HepG2 (cell line): Measurements from ENCODE around the gene GRHPR. TPM values are rescaled to one million over a fixed set of nuclear protein-coding genes. Genes with fewer than 3 reads are reported as not detected.

ENCODE experiments used
- ATAC-seq: fragments of 200-7000 bp; cut with Tn5 transposase; 3 replicates; pipeline ENCODE4 v1.9.1; 2020; ENCODE audit warnings: mild to moderate bottlenecking, moderate library complexity
- BruUV-seq: library from RNA; stranded (reverse); fragments of 400-500 nt; replicated peaks from 2 replicates; lab custom pipeline; 2021; lab: Mats Ljungman, UMichigan
- CTCF ChIA-PET: fragments of 300-600 bp; formaldehyde crosslinking; extraction: SDS; loops from one replicate; lab custom pipeline; 2021; ENCODE audit warnings: low total read pairs, inconsistent platforms, low intra/inter-chr PET ratio; lab: Yijun Ruan, JAX
- POLR2A ChIA-PET: fragments of 350-600 bp; sonication (Branson Sonifier 250); formaldehyde crosslinking; loops from one replicate; lab custom pipeline; 2020; ENCODE audit warnings: antibody characterized with exemption, inconsistent platforms; lab: Yijun Ruan, JAX
- DNase-seq: peaks from one replicate; pipeline ENCODE4 v3.0.0-alpha.2; 2015; ENCODE audit warnings: low spot score
- FAIRE-seq: peaks from 3 replicates; lab custom pipeline; 2011; peaks lifted over from hg19 to GRCh38; lab: Jason Lieb, UNC
- H2AFZ ChIP-seq: one replicate; pipeline ENCODE4 v1.6.1; 2011; ENCODE audit warnings: low read length, inconsistent platforms
- H3K27ac ChIP-seq: fragments of 300-600 bp; 3 replicates; pipeline ENCODE4 v1.8.0; 2011; ENCODE audit warnings: mixed run types, mild to moderate bottlenecking, mixed read lengths, low read length, inconsistent platforms; ENCODE audit not compliant: insufficient read depth; ENCODE audit errors: extremely low read length
- H3K27me3 ChIP-seq, 2 experiments: fragments of 200-600 bp in 1 of 2; 2 replicates in 1 of 2; 3 replicates in 1 of 2; pipeline versions ENCODE4 v1.6.0 to v1.8.0; 2011; ENCODE audit warnings: low read length in 2 of 2, mild to moderate bottlenecking in 2 of 2, moderate library complexity in 2 of 2, inconsistent platforms in 1 of 2; ENCODE audit not compliant: insufficient read depth in 2 of 2, control insufficient read depth in 1 of 2
- H3K36me3 ChIP-seq, 2 experiments: fragments of 200-600 bp in 1 of 2; replicated peaks in 1 of 2; 2 replicates in 1 of 2; 3 replicates in 1 of 2; pipeline versions ENCODE4 v1.5.1 to v1.8.0; 2011; ENCODE audit warnings: low read length in 2 of 2, inconsistent platforms in 1 of 2; ENCODE audit not compliant: insufficient read depth in 2 of 2, control insufficient read depth in 1 of 2
- H3K4me1 ChIP-seq: 2 replicates; pipeline ENCODE4 v1.5.1; 2012; ENCODE audit warnings: low read length, inconsistent platforms; ENCODE audit not compliant: insufficient read depth
- H3K4me2 ChIP-seq: 2 replicates; pipeline ENCODE4 v1.6.0; 2011; ENCODE audit warnings: low read depth, low read length, inconsistent platforms
- H3K4me3 ChIP-seq, 3 experiments: fragments of 200-600 bp in 1 of 3; sonication (generic), shearing (Covaris generic) in 1 of 3; replicated peaks in 1 of 3; 2 replicates each; pipeline ENCODE4 v1.5.1; 2011 to 2016; ENCODE audit warnings: low read length in 3 of 3, inconsistent platforms in 2 of 3, low read depth in 2 of 3, mild to moderate bottlenecking in 2 of 3, control low read depth in 1 of 3, mixed read lengths in 1 of 3; ENCODE audit not compliant: insufficient read depth in 1 of 3
- H3K79me2 ChIP-seq: one replicate; pipeline ENCODE4 v1.6.1; 2011; ENCODE audit warnings: low read length, inconsistent platforms; ENCODE audit not compliant: insufficient read depth
- H3K9ac ChIP-seq: 2 replicates; pipeline ENCODE4 v1.6.0; 2011; ENCODE audit warnings: mild to moderate bottlenecking, low read depth, low read length, inconsistent platforms; ENCODE audit not compliant: insufficient read depth
- H3K9me3 ChIP-seq: 2 replicates; pipeline ENCODE4 v1.5.1; 2012; ENCODE audit warnings: mild to moderate bottlenecking, low read length
- H4K20me1 ChIP-seq: 2 replicates; pipeline ENCODE4 v1.6.0; 2011; ENCODE audit warnings: inconsistent platforms, mild to moderate bottlenecking, low read length, moderate library complexity; ENCODE audit not compliant: insufficient read depth
- ARID3A ChIP-seq: IDR thresholded peaks from 2 replicates; pipeline ENCODE4 v1.6.1; 2012; ENCODE audit warnings: low read depth, low read length, improper control_type of control experiment
- CHCHD3 ChIP-seq: sonication (generic); formaldehyde crosslinking; IDR thresholded peaks from 2 replicates; pipeline ENCODE4 v1.8.0; 2022; ENCODE audit warnings: mild to moderate bottlenecking, missing genetic modification reagents, moderate library complexity
- DNMT1 ChIP-seq: sonication (generic); formaldehyde crosslinking; IDR thresholded peaks from 2 replicates; pipeline ENCODE4 v1.5.1; 2020; ENCODE audit warnings: mild to moderate bottlenecking, missing genetic modification reagents
- RBM22 ChIP-seq: fragments of 200-400 bp; formaldehyde crosslinking; optimal IDR thresholded peaks from 2 replicates; pipeline ENCODE3; 2017; ENCODE audit warnings: mild to moderate bottlenecking, low read length, moderate library complexity
- THAP9 ChIP-seq: sonication (generic); formaldehyde crosslinking; IDR thresholded peaks from 2 replicates; pipeline ENCODE4; 2020; ENCODE audit warnings: missing genetic modification reagents, mild to moderate bottlenecking, borderline replicate concordance
- ZNF12 ChIP-seq: sonication (generic); formaldehyde crosslinking; IDR thresholded peaks from 2 replicates; pipeline ENCODE4 v1.5.0; 2020; ENCODE audit warnings: missing genetic modification reagents
- ZNF121 ChIP-seq: sonication (generic); formaldehyde crosslinking; IDR thresholded peaks from 2 replicates; pipeline ENCODE4 v1.5.0; 2020; ENCODE audit warnings: mild to moderate bottlenecking, missing genetic modification reagents
- ZNF180 ChIP-seq: sonication (generic); formaldehyde crosslinking; IDR thresholded peaks from 2 replicates; pipeline ENCODE4 v1.4.0; 2020; ENCODE audit warnings: low read depth, missing genetic modification reagents, borderline replicate concordance
- ZNF468 ChIP-seq: sonication (generic); formaldehyde crosslinking; IDR thresholded peaks from 2 replicates; pipeline ENCODE4 v1.8.0; 2022; ENCODE audit warnings: mild to moderate bottlenecking, moderate library complexity, missing genetic modification reagents
- ZNF563 ChIP-seq: sonication (generic); formaldehyde crosslinking; IDR thresholded peaks from 2 replicates; pipeline ENCODE4 v1.8.0; 2022; ENCODE audit warnings: mild to moderate bottlenecking, moderate library complexity, missing genetic modification reagents
- ZNF879 ChIP-seq: sonication (generic); formaldehyde crosslinking; IDR thresholded peaks from 2 replicates; pipeline ENCODE4 v1.8.1; 2023; ENCODE audit warnings: missing genetic modification reagents
- WGBS: methylation state at CpG from one replicate; pipeline ENCODE4 v1.1.6; 2017; ENCODE audit warnings: low lambda C conversion rate; 5-methylcytosine and 5-hydroxymethylcytosine counted together
- in situ Hi-C: cut with HindIII; loops from 2 replicates; pipeline ENCODE4 v1.10.0; 2017; ENCODE audit warnings: low pct_unique_long_range_greater_than_20kb; ENCODE audit not compliant: extremely low pct_ligation_motif_present
- intact Hi-C: fragments of 100-400 bp; cut with micrococcal nuclease; formaldehyde crosslinking; loops from one replicate; pipeline ENCODE4 v1.10.0; 2022; ENCODE audit not compliant: unreplicated experiment
- polyA plus RNA-seq, 8 experiments: library from polyadenylated mRNA; depleted of rRNA in 3 of 8; stranded (reverse) in 7 of 8; unstranded in 1 of 8; fragments of >200 nt; fragmentation: Illumina TruSeq in 4 of 8; extraction: Trizol in 4 of 8; gene quantifications; 2 replicates each; pipeline versions ENCODE4 v1.2.1 to v1.2.3, GENCODE V29; 2011 to 2016; ENCODE audit warnings: low read depth in 4 of 8, missing spikeins in 1 of 8, mixed read lengths in 1 of 8; ENCODE audit not compliant: insufficient read depth in 1 of 8
- total RNA-seq, 5 experiments: library from RNA; depleted of rRNA; stranded (reverse); fragments of >200 nt; fragmentation: Illumina TruSeq; extraction: Trizol; gene quantifications; 2 replicates each; pipeline ENCODE4 v1.2.3, GENCODE V29; 2016; ENCODE audit warnings: low read depth in 1 of 5

The GRHPR gene
- total and polyA plus RNA-seq, 2 of the 13 experiments (the other 11 are each of a cell fraction or from before 2014, with no cell fraction given): 113 to 115 TPM

- POLR2A ChIA-PET: no interaction called here
- 96% methylated on average over 5 of the region's 5 CpGs for WGBS
- Histone ChIP-seq H3K4me1 (peaks cover 15% of the 10 kb centered on the region; the same call in 1 of the 2 replicates), H3K79me2 (peaks cover 2% of the 10 kb centered on the region), H2AFZ (no peak overlapping the region), H4K20me1 (no peaks in the 10 kb centered on the region), H3K9me3 (no peaks in the 10 kb centered on the region), H3K27me3 (no peaks in the 10 kb centered on the region), H3K36me3 (peaks cover 18 to 66% of the 10 kb centered on the region in 2 experiments; a peak in 4 of 5 replicates), H3K9ac (no peak overlapping the region), H3K27ac (no peak overlapping the region), H3K4me3 (no peak overlapping the region), H3K4me2 (no peak overlapping the region)
- no peak for TF ChIP-seq ARID3A
- TF ChIP-seq ZNF12: no peak
- peak; percentile 16 for TF ChIP-seq RBM22
- TF ChIP-seq ZNF879 (CRISPR knock-in tag): no peak
- TF ChIP-seq CHCHD3 (CRISPR knock-in tag): no peak
- no peak for TF ChIP-seq DNMT1 (CRISPR knock-in tag)
- TF ChIP-seq ZNF180: no peak
- no peak for TF ChIP-seq ZNF468 (CRISPR knock-in tag)
- no TSS peak for BruUV-seq
- in situ Hi-C loops: no loop called here
- ATAC-seq (no peak), DNase-seq (no peak), FAIRE-seq (no peak)
- CTCF ChIA-PET: no interaction called here
- intact Hi-C loops: no loop called here
Observed at GRCh38 chr9:37436540-37436939, 14.0 kb downstream of the GRHPR start.

- WGBS: 95% methylated on average over 6 of the region's 6 CpGs
Observed at GRCh38 chr9:37437010-37437409, 14.5 kb downstream of the GRHPR start.

More at GRCh38 chr9:37437010-37437409, 14.5 kb downstream of the GRHPR start:
- Histone ChIP-seq H4K20me1 (no peaks in the 10 kb centered on the region), H2AFZ (no peak overlapping the region), H3K4me2 (no peak overlapping the region), H3K4me1 (peaks cover 15% of the 10 kb centered on the region; the same call in 1 of the 2 replicates), H3K9me3 (no peaks in the 10 kb centered on the region), H3K79me2 (peaks cover 2% of the 10 kb centered on the region), H3K4me3 (no peak overlapping the region), H3K9ac (no peak overlapping the region), H3K27ac (no peak overlapping the region), H3K27me3 (no peaks in the 10 kb centered on the region), H3K36me3 (peaks cover 22 to 67% of the 10 kb centered on the region in 2 experiments; a peak in 4 of 5 replicates)
- in situ Hi-C loops (no loop called here), intact Hi-C loops (no loop called here)
- ATAC-seq (no peak), DNase-seq (no peak), FAIRE-seq (no peak)
- TF ChIP-seq THAP9 (CRISPR knock-in tag) (no peak), ZNF563 (CRISPR knock-in tag) (no peak), ZNF121 (CRISPR knock-in tag) (peak; percentile 84)
- POLR2A ChIA-PET: no interaction called here
- no TSS peak for BruUV-seq
- CTCF ChIA-PET: no interaction called here
